BLaER1 treated with 17β-estradiol and CSF1 and Interleukin-3, amounts not matched to agents 10 nM and 100 nM (cell line): ENCODE results near the gene PDE4B.
"Not testable (repeated sequence)": the region's sequence is repeated elsewhere in the genome, so short reads cannot be mapped to it uniquely, and the experiment has no call there.

ENCODE experiments used
- H3K27ac ChIP-seq, 11 experiments: shearing (Covaris generic); formaldehyde crosslinking; 2 replicates each; pipeline ENCODE4 v1.8.1; 2022
- H3K27me3 ChIP-seq, 11 experiments: shearing (Covaris generic); formaldehyde crosslinking; 2 replicates each; pipeline ENCODE4 v1.8.1; 2022
- H3K36me3 ChIP-seq, 11 experiments: shearing (Covaris generic); formaldehyde crosslinking; 2 replicates each; pipeline ENCODE4 v1.8.1; 2022
- H3K4me1 ChIP-seq, 10 experiments: shearing (Covaris generic); formaldehyde crosslinking; 2 replicates each; pipeline ENCODE4 v1.8.1; 2022
- H3K4me2 ChIP-seq, 11 experiments: shearing (Covaris generic); formaldehyde crosslinking; 2 replicates each; pipeline ENCODE4 v1.8.1; 2022
- H3K4me3 ChIP-seq, 10 experiments: shearing (Covaris generic); formaldehyde crosslinking; 2 replicates each; pipeline ENCODE4 v1.8.1; 2022
- H3K9ac ChIP-seq, 11 experiments: shearing (Covaris generic); formaldehyde crosslinking; 2 replicates each; pipeline ENCODE4 v1.8.1; 2022
- H3K9me3 ChIP-seq, 11 experiments: shearing (Covaris generic); formaldehyde crosslinking; replicated peaks in 1 of 11; 2 replicates each; pipeline ENCODE4 v1.8.1; 2022
- H4K20me1 ChIP-seq, 11 experiments: shearing (Covaris generic); formaldehyde crosslinking; 2 replicates each; pipeline ENCODE4 v1.8.1; 2022
- Cebpa-rat ChIP-seq, 11 experiments: shearing (Covaris generic); IDR thresholded peaks; 2 replicates each; pipeline ENCODE4 v1.8.1; 2022

Gene PDE4B

DNA sequence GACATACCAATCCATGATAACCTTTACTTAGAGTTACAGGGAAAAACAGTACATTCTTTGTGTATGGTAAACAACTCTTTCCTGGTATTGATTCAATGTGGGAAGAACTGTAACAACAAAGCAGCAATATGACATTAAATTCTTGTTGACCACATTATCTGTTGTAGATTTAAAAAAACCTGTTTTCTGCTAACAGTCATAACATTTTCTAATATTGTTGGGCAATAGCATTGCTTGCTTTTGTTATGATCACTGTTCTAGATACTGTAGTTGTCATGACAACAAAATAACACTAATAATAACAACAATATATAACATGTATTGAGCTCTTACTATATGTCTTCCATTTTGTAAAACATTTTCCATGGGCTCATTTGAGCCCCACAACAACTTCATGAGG lies 54.2 kb downstream of the PDE4B start:
- Histone ChIP-seq H3K9ac (no peak overlapping the region), H3K4me2 (no peak overlapping the region), H3K27me3 (no peaks in the 10 kb centered on the region), H3K27ac (peak overlapping the region in 1 of 11 experiments; percentile 51; a peak in 1 of 22 replicates), H3K9me3 (peaks cover 10 to 21% (median 14%) of the 10 kb centered on the region in 11 experiments; a peak in 20 of 22 replicates), H3K36me3 (no peaks in the 10 kb centered on the region), H3K4me3 (no peak overlapping the region), H4K20me1 (no peaks in the 10 kb centered on the region), H3K4me1 (peaks cover 0 to 22% (median 0%) of the 10 kb centered on the region in 10 experiments; a peak in 7 of 20 replicates)
- no peak for TF ChIP-seq Cebpa-rat (IDR thresholded peaks at IDR 0.05)

DNA sequence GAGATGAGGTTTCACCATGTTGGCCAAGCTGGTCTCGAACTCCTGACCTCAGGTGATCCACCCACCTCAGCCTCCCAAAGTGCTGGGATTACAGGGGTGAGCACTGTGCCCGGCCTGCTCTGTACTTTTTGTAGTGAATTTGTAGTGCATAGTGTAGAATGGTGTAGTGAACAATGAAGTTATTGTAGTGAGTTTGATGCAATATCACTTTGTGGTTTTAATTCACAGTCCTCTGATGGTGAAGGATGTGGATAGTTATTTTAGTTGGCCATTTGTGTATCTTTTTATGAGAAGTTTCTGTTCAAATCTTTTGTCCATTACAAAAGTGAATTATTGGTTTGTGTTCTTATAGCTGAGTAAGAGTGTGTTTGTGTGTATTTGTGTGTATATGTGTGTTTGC lies 57.6 kb downstream of the PDE4B start:
- no peaks in the 10 kb centered on the region for H3K27me3 ChIP-seq

DNA sequence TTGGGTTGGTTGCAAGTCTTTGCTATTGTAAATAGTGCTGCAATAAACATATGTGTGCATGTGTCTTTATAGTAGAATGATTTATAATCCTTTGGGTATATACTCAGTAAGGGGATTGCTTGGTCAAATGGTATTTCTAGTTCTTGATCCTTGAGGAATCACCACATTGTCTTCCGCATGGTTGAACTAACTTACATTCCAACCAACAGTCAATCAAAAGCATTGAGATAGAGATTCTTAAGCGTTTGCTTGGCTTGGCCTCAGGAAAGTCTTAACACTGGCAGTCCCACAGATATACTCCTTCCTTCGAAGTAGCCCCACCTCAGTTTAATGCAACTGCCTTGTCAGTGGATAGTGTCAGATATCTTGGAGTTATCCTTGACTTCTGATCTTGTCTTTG lies 63.9 kb downstream of the PDE4B start:
- not testable (repeated sequence) for H3K36me3 ChIP-seq, H3K9ac ChIP-seq, H3K4me3 ChIP-seq, H3K27me3 ChIP-seq, H3K27ac ChIP-seq, H3K4me1 ChIP-seq, H4K20me1 ChIP-seq, H3K4me2 ChIP-seq, H3K9me3 ChIP-seq

More for the DNA sequence above, 57.6 kb downstream of the PDE4B start:
- H3K27ac ChIP-seq = no peak overlapping the region
- H4K20me1 ChIP-seq = no peaks in the 10 kb centered on the region
- H3K4me3 ChIP-seq = no peak overlapping the region
- no peak overlapping the region for H3K9ac ChIP-seq
- H3K4me1 ChIP-seq = peaks cover 0 to 14% (median 0%) of the 10 kb centered on the region in 10 experiments; a peak in 7 of 20 replicates
- TF ChIP-seq Cebpa-rat (IDR thresholded peaks at IDR 0.05) = no peak
- no peak overlapping the region for H3K4me2 ChIP-seq
- H3K9me3 ChIP-seq = peaks cover 10 to 21% (median 14%) of the 10 kb centered on the region in 11 experiments; a peak in 20 of 22 replicates
- no peaks in the 10 kb centered on the region for H3K36me3 ChIP-seq

DNA sequence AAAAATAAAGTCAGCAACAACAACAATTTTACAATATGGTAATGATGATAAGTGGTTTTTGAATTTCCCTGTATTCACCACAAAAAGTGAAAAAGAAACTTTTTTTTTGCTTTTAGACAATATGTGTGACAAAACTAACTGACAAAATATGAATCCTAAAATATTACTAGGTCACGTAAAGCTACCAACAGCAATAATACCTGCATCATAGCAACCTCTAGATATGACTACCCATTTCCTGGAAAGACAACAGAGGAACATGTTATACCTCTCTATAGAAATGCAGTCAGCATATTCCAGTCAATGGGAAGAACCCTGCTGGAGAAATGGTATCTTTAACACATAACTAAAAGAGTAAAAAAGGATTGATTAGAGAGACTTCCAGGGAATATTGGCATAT lies 73.7 kb downstream of the PDE4B start:
- peaks cover 0 to 9% (median 0%) of the 10 kb centered on the region in 11 experiments; a peak in 2 of 22 replicates for H3K9me3 ChIP-seq
- H3K36me3 ChIP-seq = no peaks in the 10 kb centered on the region
- H3K27ac ChIP-seq = no peak overlapping the region
- no peaks in the 10 kb centered on the region for H4K20me1 ChIP-seq
- no peak overlapping the region for H3K4me2 ChIP-seq
- no peaks in the 10 kb centered on the region for H3K27me3 ChIP-seq
- no peak for TF ChIP-seq Cebpa-rat (IDR thresholded peaks at IDR 0.05)
- no peaks in the 10 kb centered on the region for H3K4me1 ChIP-seq
- no peak overlapping the region for H3K9ac ChIP-seq
- no peak overlapping the region for H3K4me3 ChIP-seq

DNA sequence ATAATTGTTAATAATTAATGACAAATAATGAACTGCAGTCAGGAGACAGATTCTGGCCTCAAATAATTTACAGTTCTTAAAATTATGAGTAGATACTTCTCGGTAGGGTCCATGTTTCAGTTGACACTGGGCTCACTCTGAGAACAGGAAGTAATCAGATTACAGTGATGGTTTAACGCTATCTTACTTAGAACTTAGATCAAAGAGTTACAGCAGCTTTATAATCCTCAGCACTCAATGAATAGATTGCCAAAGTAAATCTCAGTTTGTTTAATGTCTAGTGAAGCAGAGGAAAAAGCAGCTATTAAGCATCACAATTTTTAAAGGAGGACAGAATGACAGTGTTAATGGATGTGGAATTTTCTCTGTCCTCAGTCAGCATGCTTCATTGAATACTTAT lies 79.6 kb downstream of the PDE4B start:
- Histone ChIP-seq H3K4me1 (no peaks in the 10 kb centered on the region), H3K4me2 (no peak overlapping the region), H3K27me3 (no peaks in the 10 kb centered on the region), H3K36me3 (no peaks in the 10 kb centered on the region), H4K20me1 (no peaks in the 10 kb centered on the region), H3K9me3 (peaks cover 0 to 8% (median 3%) of the 10 kb centered on the region in 11 experiments; a peak in 6 of 22 replicates), H3K4me3 (no peak overlapping the region), H3K27ac (no peak overlapping the region), H3K9ac (no peak overlapping the region)
- TF ChIP-seq Cebpa-rat (IDR thresholded peaks at IDR 0.05) = no peak

DNA sequence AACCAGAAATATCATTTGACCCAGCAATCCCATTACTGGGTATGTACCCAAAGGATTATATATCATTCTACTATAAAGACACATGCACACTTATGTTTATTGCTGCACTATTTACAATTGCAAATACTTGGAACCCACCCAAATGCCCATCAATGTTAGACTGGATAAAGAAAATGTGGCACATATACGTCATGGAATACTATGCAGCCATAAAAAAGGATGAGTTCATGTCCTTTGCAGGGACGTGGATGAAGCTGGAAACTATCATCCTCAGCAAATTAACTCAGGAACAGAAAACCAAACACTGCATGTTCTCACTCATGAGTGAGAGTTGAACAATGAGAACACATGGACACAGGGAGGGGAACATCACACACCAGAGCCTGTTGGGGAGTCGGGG lies 85.6 kb downstream of the PDE4B start:
- H3K4me2 ChIP-seq, H4K20me1 ChIP-seq, H3K27me3 ChIP-seq, H3K9ac ChIP-seq, H3K4me3 ChIP-seq, H3K36me3 ChIP-seq, H3K9me3 ChIP-seq, H3K27ac ChIP-seq, H3K4me1 ChIP-seq: not testable (repeated sequence)

DNA sequence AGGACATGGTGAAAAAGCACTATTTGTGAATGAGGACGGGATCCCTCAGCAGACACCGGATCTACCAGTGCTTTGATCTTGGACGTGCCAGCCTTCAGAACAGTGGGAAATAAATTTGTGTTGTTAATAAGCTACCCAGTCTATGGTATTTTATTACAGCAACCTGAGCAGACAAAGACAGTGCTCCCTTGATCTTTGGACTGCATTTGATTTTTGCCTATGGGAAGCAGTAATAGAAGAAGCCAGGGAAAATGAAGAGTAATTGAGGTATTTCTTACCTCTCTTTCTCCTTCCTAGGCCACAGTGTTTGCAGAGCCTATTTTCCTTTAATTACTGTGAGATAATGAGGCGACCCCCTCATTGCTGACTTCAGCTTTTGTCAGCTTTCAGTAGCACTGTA lies 87.9 kb downstream of the PDE4B start:
- H3K9me3 ChIP-seq = peaks cover 0 to 9% (median 4%) of the 10 kb centered on the region in 11 experiments; a peak in 6 of 22 replicates
- H3K4me2 ChIP-seq = no peak overlapping the region
- H3K9ac ChIP-seq = no peak overlapping the region
- H3K4me1 ChIP-seq = no peaks in the 10 kb centered on the region
- H3K4me3 ChIP-seq = no peak overlapping the region
- H3K27ac ChIP-seq = no peak overlapping the region
- H4K20me1 ChIP-seq = no peaks in the 10 kb centered on the region
- TF ChIP-seq Cebpa-rat (IDR thresholded peaks at IDR 0.05) = no peak
- H3K36me3 ChIP-seq = no peaks in the 10 kb centered on the region
- no peaks in the 10 kb centered on the region for H3K27me3 ChIP-seq

DNA sequence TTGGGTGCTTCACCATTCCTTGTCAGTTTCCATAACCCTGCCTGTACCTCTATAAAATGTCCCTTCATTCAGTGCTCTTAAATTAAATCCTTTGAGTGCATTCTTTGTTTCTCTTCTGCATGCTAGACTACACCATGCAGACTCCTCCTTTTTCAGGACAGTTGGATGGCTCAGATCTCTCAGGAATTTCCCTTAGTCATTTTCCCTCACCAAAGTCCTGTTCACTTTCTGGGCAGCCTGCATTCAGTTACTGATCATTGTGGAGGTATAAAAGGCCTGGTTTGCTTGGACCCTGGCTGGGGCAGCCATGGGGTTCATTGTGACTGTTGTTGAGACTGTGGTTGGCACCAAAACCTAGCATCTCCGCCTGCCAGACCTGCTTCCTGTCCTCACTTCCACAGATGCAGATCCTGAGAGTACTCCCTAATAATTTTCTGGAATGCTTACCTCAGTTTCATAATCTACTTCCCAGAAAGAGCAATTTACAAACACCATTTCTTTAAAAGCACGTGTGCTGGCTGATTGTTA lies 88.4 kb downstream of the PDE4B start:
- H4K20me1 ChIP-seq = no peaks in the 10 kb centered on the region
- H3K27me3 ChIP-seq = no peaks in the 10 kb centered on the region
- H3K9me3 ChIP-seq = peaks cover 0 to 9% (median 4%) of the 10 kb centered on the region in 11 experiments; a peak in 6 of 22 replicates
- H3K27ac ChIP-seq = no peak overlapping the region
- no peak overlapping the region for H3K4me3 ChIP-seq
- no peaks in the 10 kb centered on the region for H3K36me3 ChIP-seq
- H3K4me1 ChIP-seq = no peaks in the 10 kb centered on the region
- TF ChIP-seq Cebpa-rat (IDR thresholded peaks at IDR 0.05) = no peak
- no peak overlapping the region for H3K9ac ChIP-seq
- H3K4me2 ChIP-seq = no peak overlapping the region

DNA sequence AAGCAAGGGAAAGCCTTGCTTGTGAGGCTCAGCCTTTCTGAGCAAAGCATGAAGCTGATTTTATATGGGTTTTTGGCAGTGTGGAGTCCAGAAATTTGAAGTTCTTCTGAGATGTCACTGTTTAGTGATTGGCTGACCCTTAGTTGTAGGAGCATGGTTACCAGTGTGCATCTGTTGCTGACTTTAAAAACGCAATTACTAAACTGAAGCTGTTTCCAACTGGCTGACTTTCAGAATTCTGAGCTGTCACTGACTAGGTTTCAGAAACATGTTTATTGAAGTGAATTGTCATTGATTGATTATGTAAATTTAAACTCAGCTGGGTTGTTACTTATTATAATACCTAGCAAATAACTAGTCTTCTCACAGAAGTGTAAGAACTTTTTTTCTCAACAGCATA lies 89.4 kb downstream of the PDE4B start:
- no peak overlapping the region for H3K9ac ChIP-seq
- H3K4me2 ChIP-seq = no peak overlapping the region
- no peaks in the 10 kb centered on the region for H3K27me3 ChIP-seq
- H3K27ac ChIP-seq = no peak overlapping the region
- H3K4me3 ChIP-seq = no peak overlapping the region
- H4K20me1 ChIP-seq = no peaks in the 10 kb centered on the region
- H3K4me1 ChIP-seq = no peaks in the 10 kb centered on the region
- H3K9me3 ChIP-seq = peaks cover 0 to 5% (median 3%) of the 10 kb centered on the region in 11 experiments; a peak in 5 of 22 replicates
- H3K36me3 ChIP-seq = no peaks in the 10 kb centered on the region
- no peak for TF ChIP-seq Cebpa-rat (IDR thresholded peaks at IDR 0.05)

DNA sequence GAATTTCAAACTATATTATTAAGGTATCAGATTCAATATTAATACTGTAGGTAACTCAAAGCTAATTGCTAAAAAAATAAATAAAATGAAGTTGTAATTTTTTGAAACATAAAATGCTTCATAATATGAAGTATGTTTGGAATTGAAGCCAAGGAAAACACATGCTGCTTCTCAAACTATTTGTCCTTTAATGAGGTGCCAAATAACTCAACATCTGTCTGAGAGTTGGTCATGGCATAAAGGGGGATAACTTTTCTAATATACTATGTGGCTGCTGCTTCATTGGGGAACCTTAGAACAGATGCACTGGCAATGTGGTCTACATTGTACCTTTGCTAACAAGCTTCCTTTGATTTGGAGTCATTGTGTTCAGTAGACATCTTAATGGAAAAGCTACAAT lies 96.7 kb downstream of the PDE4B start:
- H3K27me3 ChIP-seq = no peaks in the 10 kb centered on the region
- H3K4me1 ChIP-seq = no peaks in the 10 kb centered on the region
- H3K36me3 ChIP-seq = no peaks in the 10 kb centered on the region
- H3K9ac ChIP-seq = no peak overlapping the region
- no peak overlapping the region for H3K4me3 ChIP-seq
- H3K4me2 ChIP-seq = no peak overlapping the region
- peaks cover 0 to 6% (median 0%) of the 10 kb centered on the region in 11 experiments; a peak in 3 of 22 replicates for H3K9me3 ChIP-seq
- no peak for TF ChIP-seq Cebpa-rat (IDR thresholded peaks at IDR 0.05)
- H3K27ac ChIP-seq = no peak overlapping the region
- no peaks in the 10 kb centered on the region for H4K20me1 ChIP-seq
